Endodermal cell (in vitro differentiated cells): ENCODE data around the gene LMO1. TPM values are rescaled to one million over a fixed set of nuclear protein-coding genes. Genes with fewer than 3 reads are reported as not detected.

Experiments used
- DNase-seq: peaks from one replicate; pipeline ENCODE4 v3.0.0-alpha.2; 2017
- H3K27ac ChIP-seq: 2 replicates; pipeline ENCODE4 v1.5.1; 2013; ENCODE audit warnings: mild to moderate bottlenecking, low read depth, low read length, moderate library complexity
- H3K27me3 ChIP-seq: 2 replicates; pipeline ENCODE4 v1.6.1; 2013; ENCODE audit warnings: mild to moderate bottlenecking, low read length, moderate library complexity; ENCODE audit not compliant: insufficient read depth, control insufficient read depth, poor library complexity, severe bottlenecking
- H3K36me3 ChIP-seq: 2 replicates; pipeline ENCODE4 v1.7.0; 2013; ENCODE audit warnings: mild to moderate bottlenecking, low read length, moderate library complexity; ENCODE audit not compliant: control insufficient read depth, insufficient read depth
- H3K4me1 ChIP-seq: one replicate; pipeline ENCODE4 v1.7.0; 2013; ENCODE audit warnings: low read length; ENCODE audit not compliant: control insufficient read depth, insufficient read depth
- H3K4me3 ChIP-seq: 2 replicates; pipeline ENCODE4 v1.5.1; 2013; ENCODE audit warnings: mild to moderate bottlenecking, low read length, moderate library complexity
- H3K9ac ChIP-seq: 2 replicates; pipeline ENCODE4 v1.6.1; 2013; ENCODE audit warnings: mild to moderate bottlenecking, low read length, moderate library complexity; ENCODE audit not compliant: poor library complexity, severe bottlenecking; ENCODE audit errors: extremely low read depth
- H3K9me3 ChIP-seq: 2 replicates; pipeline ENCODE4 v1.6.1; 2013; ENCODE audit warnings: mild to moderate bottlenecking, low read length, moderate library complexity; ENCODE audit not compliant: control insufficient read depth
- H3K27ac Mint-ChIP-seq: 2 replicates; pipeline ENCODE4 v1.8.0; 2020; ENCODE audit warnings: mixed read lengths
- H3K27me3 Mint-ChIP-seq: 2 replicates; pipeline ENCODE4 v1.8.0; 2021; ENCODE audit warnings: mild to moderate bottlenecking, mixed read lengths; ENCODE audit not compliant: insufficient read depth
- H3K36me3 Mint-ChIP-seq: 2 replicates; pipeline ENCODE4 v1.8.0; 2020; ENCODE audit warnings: low read depth, mixed read lengths
- H3K4me1 Mint-ChIP-seq: 2 replicates; pipeline ENCODE4 v1.8.0; 2020; ENCODE audit warnings: mixed read lengths
- H3K4me3 Mint-ChIP-seq: 2 replicates; pipeline ENCODE4 v1.8.0; 2020; ENCODE audit warnings: mild to moderate bottlenecking, moderate library complexity, mixed read lengths
- H3K9me3 Mint-ChIP-seq: 2 replicates; pipeline ENCODE4 v1.8.0; 2020; ENCODE audit warnings: mild to moderate bottlenecking, mixed read lengths
- CTCF ChIP-seq: fragments of 200-600 bp; sonication (generic); conservative IDR thresholded peaks from 2 replicates; pipeline ENCODE4 v1.5.0; 2021; ENCODE audit warnings: antibody characterized with exemption, mild to moderate bottlenecking
- WGBS, 2 experiments: methylation state at CpG; one replicate each; pipeline versions ENCODE4 v1.1.5 to v1.1.7; 2013; ENCODE audit warnings: missing lambda C conversion rate in 2 of 2, mixed read lengths in 1 of 2; ENCODE audit not compliant: insufficient coverage in 1 of 2, insufficient read length in 1 of 2; 5-methylcytosine and 5-hydroxymethylcytosine counted together
- total RNA-seq, 2 donors: library from RNA; stranded (reverse); fragmentation: NEBNext Ultra II Directional in 1 of 2; extraction: Animal tissue kit (Norgen Biotek cat#: 25700) in 1 of 2; gene quantifications; 2 replicates in 1 of 2; 3 replicates in 1 of 2; pipeline ENCODE4 v1.2.1, GENCODE V29; 2021

Gene LMO1
- total RNA-seq, 2 donors from 2014 or later, result 0.46 TPM; not detected in 1

GRCh38 chr11:8282631-8283030 is 19.0 kb upstream of the LMO1 start:
- peak; percentile 77 for DNase-seq
- H3K4me3 Mint-ChIP-seq, result no peak overlapping the region
- Histone ChIP-seq H3K27me3 (peaks cover 21% of the 10 kb centered on the region), H3K9ac (no peak overlapping the region), H3K9me3 (no peaks in the 10 kb centered on the region), H3K36me3 (no peaks in the 10 kb centered on the region), H3K4me1 (peaks cover 4% of the 10 kb centered on the region), H3K27ac (no peak overlapping the region), H3K4me3 (peak overlapping the region; percentile 64)
- no peak for TF ChIP-seq CTCF
- no peaks in the 10 kb centered on the region for H3K36me3 Mint-ChIP-seq
- no peak overlapping the region for H3K27ac Mint-ChIP-seq
- H3K4me1 Mint-ChIP-seq, result no peaks in the 10 kb centered on the region
- WGBS, 2 experiments, result 23 to 31% methylated on average over 7 to 10 of the region's 10 CpGs
- H3K27me3 Mint-ChIP-seq, result peaks cover 21% of the 10 kb centered on the region
- no peaks in the 10 kb centered on the region for H3K9me3 Mint-ChIP-seq

- H3K27me3 ChIP-seq, result peaks cover 21% of the 10 kb centered on the region
- no peak overlapping the region for H3K4me3 ChIP-seq
- H3K4me1 Mint-ChIP-seq, result no peaks in the 10 kb centered on the region
- no peak overlapping the region for H3K27ac ChIP-seq
- H3K36me3 ChIP-seq, result no peaks in the 10 kb centered on the region
- H3K36me3 Mint-ChIP-seq, result no peaks in the 10 kb centered on the region
- H3K27me3 Mint-ChIP-seq, result peaks cover 27% of the 10 kb centered on the region
- no peak overlapping the region for H3K27ac Mint-ChIP-seq
- no peaks in the 10 kb centered on the region for H3K9me3 ChIP-seq
- peak; percentile 12 for DNase-seq
- no peak overlapping the region for H3K4me3 Mint-ChIP-seq
- WGBS, 2 experiments, result 95 to 100% methylated on average over 1 to 2 of the region's 2 CpGs
- H3K9me3 Mint-ChIP-seq, result no peaks in the 10 kb centered on the region
- no peak overlapping the region for H3K9ac ChIP-seq
- TF ChIP-seq CTCF, result no peak
- H3K4me1 ChIP-seq, result peaks cover 4% of the 10 kb centered on the region
These were observed 17.6 kb upstream of the LMO1 start for GRCh38 chr11:8281266-8281665.

GRCh38 chr11:8277691-8278090 is 14.0 kb upstream of the LMO1 start:
- Histone ChIP-seq H3K4me3 (no peak overlapping the region), H3K4me1 (no peaks in the 10 kb centered on the region), H3K27ac (no peak overlapping the region), H3K27me3 (peaks cover 8% of the 10 kb centered on the region), H3K36me3 (no peaks in the 10 kb centered on the region), H3K9ac (no peak overlapping the region), H3K9me3 (peaks cover 4% of the 10 kb centered on the region)
- Mint-ChIP-seq H3K4me1 (no peaks in the 10 kb centered on the region), H3K27me3 (peaks cover 23% of the 10 kb centered on the region), H3K36me3 (no peaks in the 10 kb centered on the region), H3K27ac (no peak overlapping the region), H3K4me3 (no peak overlapping the region), H3K9me3 (peaks cover 5% of the 10 kb centered on the region)
- WGBS, 2 experiments, result 86 to 93% methylated on average over 3 to 7 of the region's 7 CpGs
- peak; percentile 34 for DNase-seq
- no peak for TF ChIP-seq CTCF
